Activated T-cell treated with anti-CD3 and anti-CD28 coated beads, Interleukin-2, amount 50 U/mL, for 72 hours (primary cell): ENCODE measurements around the gene DRD4. TPM values are rescaled to one million over a fixed set of nuclear protein-coding genes. Genes with fewer than 3 reads are reported as not detected.

Source experiments
- ATAC-seq, 2 donors: fragments of 150-1000 bp; cut with Tn5 transposase; replicated peaks in 1 of 2; 2 replicates each; pipeline ENCODE4 v1.10.0; 2021; ENCODE audit warnings: moderate library complexity in 2 of 2, mild to moderate bottlenecking in 1 of 2
- DNase-seq, 2 donors: peaks; one replicate each; pipeline ENCODE4 v3.0.0; 2021 to 2022; ENCODE audit warnings: mixed read lengths in 1 of 2
- H3K27ac Mint-ChIP-seq: one replicate; pipeline ENCODE4 v1.8.0; 2022; ENCODE audit warnings: mild to moderate bottlenecking, moderate library complexity, mixed read lengths
- H3K27me3 Mint-ChIP-seq: one replicate; pipeline ENCODE4 v1.8.0; 2022; ENCODE audit warnings: low read depth, mixed read lengths
- H3K36me3 Mint-ChIP-seq, 2 donors: one replicate each; pipeline ENCODE4 v1.8.0; 2022; ENCODE audit warnings: mixed read lengths in 2 of 2, mild to moderate bottlenecking in 1 of 2; ENCODE audit not compliant: insufficient read depth in 2 of 2
- H3K4me1 Mint-ChIP-seq: one replicate; pipeline ENCODE4 v1.8.0; 2022; ENCODE audit warnings: low read depth, mixed read lengths
- H3K4me3 Mint-ChIP-seq, 2 donors: one replicate each; pipeline ENCODE4 v1.8.0; 2022; ENCODE audit warnings: mild to moderate bottlenecking in 2 of 2, mixed read lengths in 2 of 2, moderate library complexity in 2 of 2
- H3K9me3 Mint-ChIP-seq, 2 donors: one replicate each; pipeline ENCODE4 v1.8.0; 2022; ENCODE audit warnings: mixed read lengths in 2 of 2
- total RNA-seq, 2 donors: library from RNA; stranded (reverse); gene quantifications; one replicate each; pipeline ENCODE4 v1.2.3, GENCODE V29; 2022

The DRD4 gene
- total RNA-seq, 2 donors from 2014 or later: 1.7 to 2.0 TPM

DNA sequence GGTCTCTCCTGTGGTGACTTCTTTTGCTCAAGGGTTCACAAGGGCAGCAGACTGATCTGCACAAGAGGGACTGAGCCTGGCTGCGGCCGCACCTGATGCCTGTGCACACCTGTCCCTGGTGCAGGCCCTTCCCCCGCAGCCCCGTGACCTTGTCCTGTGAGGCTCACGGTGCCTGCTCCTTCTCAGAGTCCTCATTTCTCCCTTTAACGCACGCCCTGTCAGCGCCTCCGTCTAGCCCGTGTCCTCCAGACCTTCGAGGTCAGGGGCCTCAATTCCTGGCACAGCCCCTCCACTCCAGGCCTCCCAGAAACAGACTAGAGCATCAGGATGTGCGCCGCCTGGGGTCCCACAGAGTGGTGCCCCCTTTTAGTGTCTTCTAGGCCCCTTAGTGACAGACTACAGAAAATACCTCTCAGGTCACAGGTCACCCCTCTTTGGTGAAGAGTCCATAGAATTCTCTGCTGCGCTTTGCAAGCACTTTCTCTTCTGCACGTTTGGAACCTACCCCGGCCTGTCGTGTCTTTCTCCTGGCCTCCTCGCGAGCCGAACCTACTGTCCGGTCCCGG is 1.0 kb upstream of the DRD4 start:
- Mint-ChIP-seq H3K9me3 (no peaks in the 10 kb centered on the region), H3K27ac (no peak overlapping the region)

DNA sequence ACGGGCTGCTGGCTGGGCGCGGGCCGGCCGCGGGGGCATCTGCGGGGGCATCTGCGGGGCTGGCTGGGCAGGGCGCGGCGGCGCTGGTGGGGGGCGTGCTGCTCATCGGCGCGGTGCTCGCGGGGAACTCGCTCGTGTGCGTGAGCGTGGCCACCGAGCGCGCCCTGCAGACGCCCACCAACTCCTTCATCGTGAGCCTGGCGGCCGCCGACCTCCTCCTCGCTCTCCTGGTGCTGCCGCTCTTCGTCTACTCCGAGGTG is 194 bp downstream of the DRD4 start:
- Mint-ChIP-seq H3K9me3 (no peaks in the 10 kb centered on the region), H3K4me3 (peak overlapping the region; percentile 31 to 71), H3K27ac (no peak overlapping the region), H3K36me3 (peaks cover 0 to 3% of the 10 kb centered on the region in 2 donors), H3K4me1 (peaks cover 13% of the 10 kb centered on the region), H3K27me3 (peaks cover 15% of the 10 kb centered on the region)
- ATAC-seq (peak in 1 of 2 donors; percentile 4), DNase-seq (no peak)

More for the DNA sequence above, 1.0 kb upstream of the DRD4 start:
- Mint-ChIP-seq H3K36me3 (peaks cover 0 to 3% of the 10 kb centered on the region in 2 donors), H3K27me3 (peaks cover 15% of the 10 kb centered on the region), H3K4me1 (peaks cover 13% of the 10 kb centered on the region), H3K4me3 (peak overlapping the region in 1 of 2 donors; percentile 13)
- no peak for DNase-seq
- ATAC-seq: no peak

DNA sequence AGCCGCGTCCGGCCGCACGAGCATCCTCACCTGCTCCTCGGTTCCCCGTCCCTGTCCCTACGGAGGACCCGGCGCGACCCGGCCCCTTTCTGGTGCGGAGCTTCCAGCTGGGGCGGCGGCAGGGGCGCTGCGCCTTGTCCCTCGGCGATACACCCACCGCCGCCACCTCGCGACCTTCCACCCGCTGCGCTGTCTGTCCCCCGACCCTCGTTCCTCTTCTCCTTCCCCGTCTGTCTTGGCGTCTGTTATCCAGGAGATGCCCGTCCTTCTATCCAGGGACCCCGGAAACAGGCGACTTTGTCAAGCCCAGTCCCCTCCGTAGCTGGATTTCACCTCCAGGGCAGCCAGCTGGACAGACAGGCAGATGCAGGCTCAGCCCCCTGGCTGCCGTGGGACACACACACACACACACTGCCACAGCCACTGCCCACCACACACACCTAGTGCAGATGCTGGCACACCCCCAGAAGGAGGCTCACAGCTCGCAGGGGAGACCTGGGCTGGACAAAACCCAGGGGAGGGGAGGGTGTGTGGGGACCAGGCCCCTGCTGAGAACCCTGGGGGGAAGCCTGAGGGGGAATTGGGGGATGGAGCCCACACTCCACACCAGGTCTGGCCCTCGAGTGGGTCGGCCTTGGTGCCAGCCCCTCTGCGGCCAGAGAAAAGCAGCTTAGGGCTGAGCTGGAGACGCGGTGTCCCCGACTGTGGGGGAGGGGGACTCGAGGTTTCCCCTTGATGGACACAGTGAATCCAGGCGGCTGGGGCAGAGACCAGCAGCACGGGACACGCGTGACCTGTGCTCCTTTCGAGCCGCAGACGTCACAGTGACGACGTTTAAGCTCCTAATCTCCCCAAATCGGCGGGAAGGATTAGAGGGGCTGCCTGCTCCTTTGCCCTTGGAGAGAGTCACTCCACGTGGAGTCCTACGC is 788 bp downstream of the DRD4 start:
- Mint-ChIP-seq H3K27ac (peak overlapping the region; percentile 81), H3K4me1 (peaks cover 13% of the 10 kb centered on the region), H3K4me3 (peak overlapping the region; percentile 31 to 71), H3K9me3 (no peaks in the 10 kb centered on the region), H3K36me3 (peaks cover 0 to 3% of the 10 kb centered on the region in 2 donors), H3K27me3 (peaks cover 15% of the 10 kb centered on the region)
- no peak for DNase-seq
- peak in 1 of 2 donors; percentile 14 for ATAC-seq

DNA sequence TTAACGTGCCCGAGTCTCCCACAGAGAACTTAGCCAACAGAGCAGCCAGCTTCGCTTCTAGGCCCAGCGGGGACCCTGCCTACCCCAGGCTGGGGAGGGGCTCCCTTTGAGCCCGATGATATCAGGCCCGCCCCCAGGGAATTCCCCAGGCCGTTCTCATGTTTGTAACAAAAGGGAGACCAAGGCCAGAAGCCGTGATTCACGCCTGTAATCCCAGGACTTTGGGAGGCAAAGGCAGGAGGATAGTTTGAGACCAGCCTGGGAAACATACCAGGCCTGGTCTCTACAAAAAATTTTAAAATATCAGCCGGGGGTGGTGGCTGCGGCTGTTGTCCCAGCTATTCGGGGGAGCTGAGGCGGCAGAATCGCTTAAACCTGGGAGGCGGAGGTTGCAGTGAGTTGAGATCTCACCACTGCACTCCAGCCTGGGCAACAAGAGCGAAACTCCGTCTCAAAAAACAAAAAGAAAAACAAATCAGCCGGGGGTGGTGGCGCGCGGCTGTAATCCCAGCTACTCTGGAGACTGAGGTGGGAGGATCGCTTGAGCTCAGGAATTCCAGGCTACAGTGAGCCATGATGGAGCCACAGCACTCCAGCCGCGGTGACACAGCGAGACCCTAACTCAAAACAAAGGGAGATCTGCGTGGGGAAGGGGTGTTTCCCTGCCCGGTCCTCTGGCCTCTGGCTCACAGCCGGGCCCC is 1.7 kb downstream of the DRD4 start:
- no peak for ATAC-seq
- Mint-ChIP-seq H3K4me1 (peaks cover 13% of the 10 kb centered on the region), H3K27me3 (peaks cover 15% of the 10 kb centered on the region), H3K9me3 (no peaks in the 10 kb centered on the region), H3K27ac (peak overlapping the region; percentile 57), H3K36me3 (peaks cover 0 to 3% of the 10 kb centered on the region in 2 donors), H3K4me3 (peak overlapping the region; percentile 44 to 51)
- DNase-seq: no peak

DNA sequence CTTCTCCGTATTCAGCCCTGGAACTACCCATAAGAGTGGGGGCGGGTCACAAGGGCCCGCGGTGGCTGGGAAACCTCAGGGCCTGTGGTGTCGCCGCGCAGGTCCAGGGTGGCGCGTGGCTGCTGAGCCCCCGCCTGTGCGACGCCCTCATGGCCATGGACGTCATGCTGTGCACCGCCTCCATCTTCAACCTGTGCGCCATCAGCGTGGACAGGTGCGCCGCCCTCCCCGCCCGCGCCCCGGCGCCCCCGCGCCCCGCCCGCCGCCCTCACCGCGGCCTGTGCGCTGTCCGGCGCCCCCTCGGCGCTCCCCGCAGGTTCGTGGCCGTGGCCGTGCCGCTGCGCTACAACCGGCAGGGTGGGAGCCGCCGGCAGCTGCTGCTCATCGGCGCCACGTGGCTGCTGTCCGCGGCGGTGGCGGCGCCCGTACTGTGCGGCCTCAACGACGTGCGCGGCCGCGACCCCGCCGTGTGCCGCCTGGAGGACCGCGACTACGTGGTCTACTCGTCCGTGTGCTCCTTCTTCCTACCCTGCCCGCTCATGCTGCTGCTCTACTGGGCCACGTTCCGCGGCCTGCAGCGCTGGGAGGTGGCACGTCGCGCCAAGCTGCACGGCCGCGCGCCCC is 2.4 kb downstream of the DRD4 start:
- Mint-ChIP-seq H3K4me3 (no peak overlapping the region), H3K36me3 (peaks cover 0 to 3% of the 10 kb centered on the region in 2 donors), H3K4me1 (peaks cover 13% of the 10 kb centered on the region), H3K9me3 (no peaks in the 10 kb centered on the region), H3K27me3 (peaks cover 15% of the 10 kb centered on the region), H3K27ac (no peak overlapping the region)
- ATAC-seq (peak; percentile 5 to 33), DNase-seq (no peak)

DNA sequence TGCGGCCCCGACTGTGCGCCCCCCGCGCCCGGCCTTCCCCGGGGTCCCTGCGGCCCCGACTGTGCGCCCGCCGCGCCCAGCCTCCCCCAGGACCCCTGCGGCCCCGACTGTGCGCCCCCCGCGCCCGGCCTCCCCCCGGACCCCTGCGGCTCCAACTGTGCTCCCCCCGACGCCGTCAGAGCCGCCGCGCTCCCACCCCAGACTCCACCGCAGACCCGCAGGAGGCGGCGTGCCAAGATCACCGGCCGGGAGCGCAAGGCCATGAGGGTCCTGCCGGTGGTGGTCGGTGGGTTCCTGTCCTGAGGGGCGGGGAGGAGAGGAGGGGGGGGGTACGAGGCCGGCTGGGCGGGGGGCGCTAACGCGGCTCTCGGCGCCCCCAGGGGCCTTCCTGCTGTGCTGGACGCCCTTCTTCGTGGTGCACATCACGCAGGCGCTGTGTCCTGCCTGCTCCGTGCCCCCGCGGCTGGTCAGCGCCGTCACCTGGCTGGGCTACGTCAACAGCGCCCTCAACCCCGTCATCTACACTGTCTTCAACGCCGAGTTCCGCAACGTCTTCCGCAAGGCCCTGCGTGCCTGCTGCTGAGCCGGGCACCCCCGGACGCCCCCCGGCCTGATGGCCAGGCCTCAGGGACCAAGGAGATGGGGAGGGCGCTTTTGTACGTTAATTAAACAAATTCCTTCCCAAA is 3.1 kb downstream of the DRD4 start:
- Mint-ChIP-seq H3K36me3 (peaks cover 0 to 3% of the 10 kb centered on the region in 2 donors), H3K27me3 (peaks cover 15% of the 10 kb centered on the region), H3K9me3 (no peaks in the 10 kb centered on the region), H3K27ac (no peak overlapping the region), H3K4me3 (peak overlapping the region; percentile 46 to 50), H3K4me1 (peaks cover 13% of the 10 kb centered on the region)
- no peak for DNase-seq
- ATAC-seq: no peak

DNA sequence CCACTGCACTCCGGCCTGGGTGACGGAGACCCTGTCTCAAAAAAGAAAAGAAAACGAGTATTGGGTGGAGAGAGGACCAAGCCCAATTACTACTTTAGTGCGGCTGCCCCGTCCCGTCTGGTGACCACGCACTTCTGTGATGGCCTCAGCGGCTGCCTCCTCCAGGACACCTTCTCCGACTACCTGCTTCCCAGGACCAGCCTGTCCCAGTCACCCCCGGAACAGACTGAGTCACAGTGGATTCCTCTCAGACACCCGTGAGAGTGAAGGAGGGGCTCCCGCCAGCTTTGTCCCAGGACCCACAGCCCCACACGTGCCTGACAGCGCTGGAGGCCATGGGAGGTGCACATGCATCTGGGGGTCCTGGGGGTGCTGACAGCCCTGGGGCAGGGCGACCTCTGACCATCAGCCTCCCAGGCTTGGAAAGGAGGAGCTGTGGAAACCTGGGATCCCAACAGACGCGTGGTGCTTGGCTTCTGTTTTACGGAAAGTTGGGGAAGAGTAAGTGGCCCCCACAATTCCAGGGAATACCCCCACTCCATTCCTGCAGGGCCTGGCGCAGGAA is 4.8 kb downstream of the DRD4 start:
- no peak overlapping the region for H3K27ac Mint-ChIP-seq
- peaks cover 13% of the 10 kb centered on the region for H3K4me1 Mint-ChIP-seq
- DNase-seq: no peak
- peaks cover 0 to 3% of the 10 kb centered on the region in 2 donors for H3K36me3 Mint-ChIP-seq
- peaks cover 9% of the 10 kb centered on the region for H3K27me3 Mint-ChIP-seq
- no peak for ATAC-seq
- H3K9me3 Mint-ChIP-seq: no peaks in the 10 kb centered on the region
- no peak overlapping the region for H3K4me3 Mint-ChIP-seq

DNA sequence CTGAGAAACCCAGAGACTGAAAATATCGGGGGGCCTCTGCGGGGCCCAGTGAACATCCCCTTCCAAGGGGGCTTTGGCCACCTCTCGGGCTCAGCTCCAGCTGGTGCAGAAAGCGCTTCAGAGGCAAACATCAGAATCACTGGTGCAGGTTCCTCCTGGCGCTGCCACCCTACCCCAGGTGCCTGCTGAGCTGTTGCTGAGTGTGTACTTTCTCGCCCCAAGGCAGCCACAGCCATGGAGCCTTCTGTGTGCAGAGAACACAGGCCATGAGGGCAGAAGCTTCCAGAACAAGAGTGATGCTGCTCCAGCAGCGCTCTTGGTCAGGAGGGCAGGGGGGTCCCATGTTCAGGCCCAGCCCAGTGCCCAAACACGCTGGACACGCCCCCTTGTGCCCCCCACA is 6.3 kb downstream of the DRD4 start:
- no peaks in the 10 kb centered on the region for H3K9me3 Mint-ChIP-seq
- ATAC-seq: no peak
- H3K4me1 Mint-ChIP-seq: peaks cover 11% of the 10 kb centered on the region
- H3K36me3 Mint-ChIP-seq: peaks cover 0 to 5% of the 10 kb centered on the region in 2 donors
- H3K27ac Mint-ChIP-seq: no peak overlapping the region
- H3K27me3 Mint-ChIP-seq: peaks cover 8% of the 10 kb centered on the region
- no peak for DNase-seq
- H3K4me3 Mint-ChIP-seq: no peak overlapping the region

DNA sequence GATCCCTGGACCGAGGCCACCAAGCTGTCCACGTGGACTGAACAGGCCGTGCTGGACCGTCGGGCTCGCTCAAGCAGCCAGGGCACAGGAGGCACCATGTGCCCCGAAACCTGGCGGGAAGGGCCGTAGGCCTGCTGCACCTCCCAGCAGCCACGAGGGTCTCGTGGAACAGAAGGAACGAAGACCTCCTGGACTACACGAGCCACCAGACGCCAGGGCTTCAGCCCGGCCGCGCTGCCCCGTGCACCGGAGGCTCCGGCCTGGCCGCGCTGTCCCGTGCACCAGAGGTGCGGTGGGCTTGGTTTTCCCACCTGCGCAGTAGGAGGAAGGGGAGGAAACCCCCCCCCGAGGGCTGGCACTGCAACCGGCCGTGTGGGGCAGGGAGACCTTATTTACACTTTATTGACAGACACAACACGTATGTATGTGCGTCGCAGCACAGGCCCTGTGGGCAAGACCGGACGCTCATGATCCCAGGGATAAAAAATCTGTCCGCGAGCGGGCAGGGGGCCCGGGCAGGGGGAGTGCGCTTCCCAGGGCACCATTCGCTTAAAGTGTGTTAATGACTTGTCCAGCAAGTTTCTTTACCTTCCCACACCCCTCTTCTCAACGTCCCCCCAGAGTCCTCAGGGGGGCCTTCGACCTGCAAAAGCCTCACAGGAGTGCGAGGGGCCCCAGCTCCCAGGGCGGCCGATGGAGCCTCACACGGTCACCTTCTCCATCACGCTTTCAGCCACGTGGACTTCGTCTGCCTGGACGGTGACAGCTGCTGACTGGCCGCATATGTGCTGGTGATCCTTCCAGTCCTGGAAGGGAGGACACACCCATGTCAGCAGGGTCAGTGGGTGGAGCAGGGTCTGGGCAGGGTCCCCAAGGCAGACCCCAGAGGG is 7.0 kb downstream of the DRD4 start:
- H3K4me1 Mint-ChIP-seq: peaks cover 4% of the 10 kb centered on the region
- no peak overlapping the region for H3K4me3 Mint-ChIP-seq
- H3K27me3 Mint-ChIP-seq: peaks cover 1% of the 10 kb centered on the region
- peaks cover 0 to 2% of the 10 kb centered on the region in 2 donors for H3K36me3 Mint-ChIP-seq
- H3K27ac Mint-ChIP-seq: no peak overlapping the region
- no peak for DNase-seq
- ATAC-seq: no peak
- H3K9me3 Mint-ChIP-seq: no peaks in the 10 kb centered on the region

DNA sequence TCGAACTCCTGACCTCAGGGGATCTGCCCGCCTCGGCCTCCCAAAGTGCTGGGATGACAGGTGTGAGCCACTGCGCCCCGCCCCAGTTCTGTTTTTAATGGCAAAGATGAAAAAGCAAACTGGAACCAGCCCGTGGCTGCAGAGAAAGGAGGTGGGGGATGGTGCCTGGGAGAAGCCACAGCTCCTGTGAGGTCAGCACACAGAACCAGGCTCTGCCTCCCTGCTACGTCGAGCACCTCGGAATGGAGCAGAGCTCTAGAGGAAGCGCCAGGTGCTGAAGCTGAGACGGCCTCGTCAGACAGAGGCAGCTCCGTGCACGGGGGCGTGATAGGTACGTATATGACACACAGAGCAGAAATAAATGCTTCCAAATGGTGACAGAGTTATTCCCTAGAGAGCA is 8.5 kb downstream of the DRD4 start:
- H3K27me3 Mint-ChIP-seq: no peaks in the 10 kb centered on the region
- no peak overlapping the region for H3K27ac Mint-ChIP-seq
- H3K36me3 Mint-ChIP-seq: peaks cover 0 to 7% of the 10 kb centered on the region in 2 donors
- H3K4me1 Mint-ChIP-seq: peaks cover 4% of the 10 kb centered on the region
- no peaks in the 10 kb centered on the region for H3K9me3 Mint-ChIP-seq
- no peak overlapping the region for H3K4me3 Mint-ChIP-seq
- DNase-seq (no peak), ATAC-seq (no peak)

DNA sequence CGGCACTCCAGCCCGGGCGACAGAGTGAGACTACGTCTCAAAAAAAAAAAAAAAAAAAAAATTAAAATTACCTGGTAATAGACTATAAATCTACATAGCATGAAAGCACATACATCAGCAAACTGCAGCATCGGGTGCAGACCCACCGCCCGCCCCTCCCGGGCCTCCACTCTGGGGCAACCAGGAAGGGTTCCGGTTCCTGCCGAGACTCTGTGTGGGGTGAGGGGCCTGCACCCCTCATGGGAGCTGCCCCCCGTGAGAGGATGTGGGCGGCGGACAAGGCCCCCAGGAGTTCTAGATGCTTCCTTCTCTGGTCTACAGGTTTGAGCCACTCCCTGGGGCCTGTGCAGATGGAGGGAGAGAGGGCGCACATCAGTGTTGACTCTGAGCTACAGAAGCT is 9.1 kb downstream of the DRD4 start:
- Mint-ChIP-seq H3K9me3 (no peaks in the 10 kb centered on the region), H3K4me3 (no peak overlapping the region), H3K27me3 (no peaks in the 10 kb centered on the region), H3K36me3 (peaks cover 0 to 7% of the 10 kb centered on the region in 2 donors), H3K4me1 (peaks cover 4% of the 10 kb centered on the region), H3K27ac (no peak overlapping the region)
- ATAC-seq: no peak
- DNase-seq: no peak
